ENCODE data around the gene SYT7. TPM values are rescaled to one million over a fixed set of nuclear protein-coding genes. Genes with fewer than 3 reads are reported as not detected.

The SYT7 gene, protein sequence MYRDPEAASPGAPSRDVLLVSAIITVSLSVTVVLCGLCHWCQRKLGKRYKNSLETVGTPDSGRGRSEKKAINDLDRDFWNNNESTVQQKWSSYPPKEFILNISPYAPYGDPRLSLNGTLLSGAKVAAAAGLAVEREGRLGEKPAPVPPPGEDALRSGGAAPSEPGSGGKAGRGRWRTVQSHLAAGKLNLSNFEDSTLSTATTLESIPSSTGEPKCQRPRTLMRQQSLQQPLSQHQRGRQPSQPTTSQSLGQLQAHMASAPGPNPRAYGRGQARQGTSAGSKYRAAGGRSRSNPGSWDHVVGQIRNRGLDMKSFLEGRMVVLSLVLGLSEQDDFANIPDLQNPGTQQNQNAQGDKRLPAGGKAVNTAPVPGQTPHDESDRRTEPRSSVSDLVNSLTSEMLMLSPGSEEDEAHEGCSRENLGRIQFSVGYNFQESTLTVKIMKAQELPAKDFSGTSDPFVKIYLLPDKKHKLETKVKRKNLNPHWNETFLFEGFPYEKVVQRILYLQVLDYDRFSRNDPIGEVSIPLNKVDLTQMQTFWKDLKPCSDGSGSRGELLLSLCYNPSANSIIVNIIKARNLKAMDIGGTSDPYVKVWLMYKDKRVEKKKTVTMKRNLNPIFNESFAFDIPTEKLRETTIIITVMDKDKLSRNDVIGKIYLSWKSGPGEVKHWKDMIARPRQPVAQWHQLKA
- 8.9 and 21.5 TPM in 2 replicates for total RNA-seq

DNA sequence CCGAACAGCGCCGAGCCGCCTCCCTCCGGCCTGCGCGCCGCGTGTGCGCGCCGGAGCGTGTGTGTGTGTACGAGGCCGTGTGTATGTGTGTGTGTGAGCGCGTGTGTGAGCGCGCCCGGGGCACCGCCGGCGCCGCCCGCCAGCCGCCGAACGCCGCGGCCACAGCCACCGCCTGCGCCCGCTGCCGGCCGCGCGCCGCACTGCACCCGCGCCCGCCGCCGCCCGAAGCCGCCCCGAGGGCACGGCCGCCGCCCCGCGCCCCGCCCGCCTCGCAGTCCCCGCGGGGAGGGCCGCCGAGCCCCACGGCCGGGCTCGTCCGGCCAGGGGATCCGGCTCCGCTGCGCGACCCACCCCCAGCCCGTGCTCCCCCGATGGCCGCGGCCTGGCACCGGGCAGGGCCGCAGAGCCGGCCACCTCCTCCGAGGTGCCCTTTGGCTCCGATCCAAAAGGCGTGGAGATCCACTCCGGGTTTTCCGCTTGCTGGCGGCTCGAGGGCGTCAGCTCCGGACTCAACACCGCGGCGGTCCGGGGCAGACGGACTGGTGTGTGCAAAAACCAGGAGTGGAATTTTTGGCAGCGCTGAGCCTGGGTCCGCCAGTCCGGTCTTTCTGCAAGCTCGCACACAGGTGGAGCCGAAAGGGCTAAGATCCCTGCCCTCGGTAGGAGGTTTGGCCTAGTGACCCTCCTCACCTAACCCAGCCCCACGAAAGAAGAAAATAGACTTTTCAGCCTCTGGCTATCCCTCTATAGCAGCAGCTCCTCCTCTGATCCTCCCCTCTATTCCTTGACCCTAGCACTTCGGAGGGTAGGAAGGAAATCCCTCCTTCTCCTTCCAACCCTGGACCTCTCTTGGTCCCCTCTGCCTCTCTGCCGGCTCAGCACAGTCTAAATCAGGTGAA, at the start of gene SYT7:
TSS of gene SYT7 (minus strand) at position 47 of the 899 bp plus-strand sequence. CDS start 256 bp downstream, outside the sequence.

DNA sequence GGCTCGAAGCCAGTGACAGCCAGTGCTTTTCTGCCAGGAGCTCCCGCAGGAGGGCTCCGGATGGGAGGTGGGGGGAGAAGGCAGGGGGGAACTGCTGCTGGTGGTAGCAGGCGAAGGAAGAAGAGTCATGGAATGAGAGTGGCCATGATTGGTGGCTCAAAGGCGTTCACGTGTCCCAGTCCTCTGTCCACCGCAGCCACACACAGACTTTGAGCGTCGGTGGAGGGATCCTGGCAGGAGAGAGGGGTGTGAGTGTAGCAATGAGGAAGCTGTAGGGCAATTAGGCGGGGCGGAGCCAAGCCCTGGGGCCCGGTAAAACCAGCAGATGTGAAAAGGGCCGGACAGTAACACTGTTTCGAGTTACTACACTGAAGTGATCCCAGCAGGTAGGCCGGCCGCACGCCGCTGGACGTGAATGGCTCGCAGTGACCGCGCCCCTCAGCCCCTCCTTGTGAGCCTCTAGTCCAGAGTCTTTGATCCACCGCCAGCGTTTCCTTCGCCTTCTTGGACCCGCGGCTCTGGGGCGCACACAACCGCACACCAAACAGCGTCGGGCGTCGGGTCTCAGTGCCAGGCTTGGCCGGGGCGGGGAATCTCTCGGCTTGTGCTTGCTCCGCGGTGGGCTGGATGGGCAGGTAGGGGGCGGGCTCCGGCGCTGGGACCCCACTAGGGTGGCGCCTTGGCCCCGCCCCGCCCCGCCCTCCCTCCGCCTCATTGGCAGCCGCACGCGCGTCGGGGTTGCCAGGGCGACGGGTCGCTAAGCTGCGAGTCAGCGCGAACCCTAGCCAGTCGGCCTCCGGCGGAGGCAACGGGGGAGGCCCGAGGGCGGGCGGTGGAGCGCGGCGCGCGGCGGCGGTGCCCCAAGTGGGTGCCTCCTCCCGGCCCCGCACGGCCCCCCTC, 72.7 kb downstream of the SYT7 start, which contains the start of gene LRRC10B:
TSS of gene LRRC10B (plus strand) at position 788 of the 900 bp plus-strand sequence. CDS start 250 bp downstream, outside the sequence.

Other genes with a start within 250 kb of the SYT7 start
- 315 and 361 TPM in 2 replicates for gene DDB1, start 248.0 kb downstream of the SYT7 start, total RNA-seq
- gene TKFC, start 247.8 kb downstream of the SYT7 start, total RNA-seq, result 14.5 and 20.1 TPM in 2 replicates
- 35.1 and 45.0 TPM in 2 replicates for gene CYB561A3, start 219.2 kb downstream of the SYT7 start, total RNA-seq
- 16.1 and 17.7 TPM in 2 replicates for gene TMEM138, start 218.7 kb downstream of the SYT7 start, total RNA-seq
- 6.5 and 7.7 TPM in 2 replicates for gene TMEM216, start 188.5 kb downstream of the SYT7 start, total RNA-seq
- 12.6 and 15.0 TPM in 2 replicates for gene CPSF7, start 151.1 kb downstream of the SYT7 start, total RNA-seq
- gene SDHAF2, start 151.0 kb downstream of the SYT7 start, total RNA-seq, result 40.7 and 42.9 TPM in 2 replicates
- gene LRRC10B, start 72.3 kb downstream of the SYT7 start, total RNA-seq, result under 0.01 TPM in 1 of 2 replicates, not detected in the other
- gene DAGLA, start 99.3 kb upstream of the SYT7 start, total RNA-seq, result 2.2 and 3.8 TPM in 2 replicates
- gene MYRF, start 171.6 kb upstream of the SYT7 start, total RNA-seq, result 0.40 and 0.44 TPM in 2 replicates
- gene TMEM258, start 211.5 kb upstream of the SYT7 start, total RNA-seq, result 128 and 138 TPM in 2 replicates
- gene FEN1, start 211.8 kb upstream of the SYT7 start, total RNA-seq, result 19.5 and 39.8 TPM in 2 replicates
- 84.8 and 84.9 TPM in 2 replicates for gene FADS1, start 235.9 kb upstream of the SYT7 start, total RNA-seq
- 182 and 322 TPM in 2 replicates for gene FADS2, start 247.2 kb upstream of the SYT7 start, total RNA-seq

All from aortic smooth muscle cell (primary cell).